ENCODE measurements around the gene SHC2.

DNA sequence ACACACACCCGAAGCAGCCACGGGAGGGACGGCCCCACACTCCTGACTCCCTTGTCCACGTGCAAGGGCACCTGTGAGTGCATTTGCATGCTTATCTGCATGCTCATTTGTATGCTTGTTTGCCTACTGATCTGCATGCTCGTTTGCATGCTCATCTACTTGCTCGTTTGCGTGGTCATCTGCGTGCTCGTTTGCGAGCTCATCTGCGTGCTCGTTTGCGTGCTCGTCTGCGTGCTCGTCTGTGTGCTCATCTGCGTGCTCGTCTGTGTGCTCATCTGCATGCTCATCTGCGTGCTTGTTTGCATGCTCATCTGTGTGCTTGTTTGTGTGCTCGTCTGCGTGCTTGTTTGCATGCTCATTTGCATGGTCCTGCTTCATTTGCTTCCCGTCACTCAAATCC lies 23.8 kb downstream of the SHC2 start:
- TF ChIP-seq RUNX1 (IDR thresholded peaks at IDR 0.05; ENCODE audit: low read depth), result no peak
- no peak for TF ChIP-seq ZBTB11 (CRISPR knock-in tag; IDR thresholded peaks at IDR 0.05)
- no peak for TF ChIP-seq CAMTA2 (CRISPR knock-in tag; conservative IDR thresholded peaks at IDR 0.05)
- no peak for TF ChIP-seq POLR2A (conservative IDR thresholded peaks at IDR 0.05)
- no peak for TF ChIP-seq NFXL1 (CRISPR knock-in tag; IDR thresholded peaks at IDR 0.05)
- TF ChIP-seq RFX5 (IDR thresholded peaks at IDR 0.05; ENCODE audit: low read depth, low read length), result no peak
- TF ChIP-seq, protein P1, sequence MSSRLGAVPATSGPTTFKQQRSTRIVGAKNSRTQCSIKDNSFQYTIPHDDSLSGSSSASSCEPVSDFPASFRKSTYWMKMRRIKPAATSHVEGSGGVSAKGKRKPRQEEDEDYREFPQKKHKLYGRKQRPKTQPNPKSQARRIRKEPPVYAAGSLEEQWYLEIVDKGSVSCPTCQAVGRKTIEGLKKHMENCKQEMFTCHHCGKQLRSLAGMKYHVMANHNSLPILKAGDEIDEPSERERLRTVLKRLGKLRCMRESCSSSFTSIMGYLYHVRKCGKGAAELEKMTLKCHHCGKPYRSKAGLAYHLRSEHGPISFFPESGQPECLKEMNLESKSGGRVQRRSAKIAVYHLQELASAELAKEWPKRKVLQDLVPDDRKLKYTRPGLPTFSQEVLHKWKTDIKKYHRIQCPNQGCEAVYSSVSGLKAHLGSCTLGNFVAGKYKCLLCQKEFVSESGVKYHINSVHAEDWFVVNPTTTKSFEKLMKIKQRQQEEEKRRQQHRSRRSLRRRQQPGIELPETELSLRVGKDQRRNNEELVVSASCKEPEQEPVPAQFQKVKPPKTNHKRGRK (tag; IDR thresholded peaks at IDR 0.05), result no peak
- no peak for TF ChIP-seq NRF1 (conservative IDR thresholded peaks at IDR 0.05 in 1 of 2, IDR thresholded peaks at IDR 0.05 in 1 of 2)
- no peak for TF ChIP-seq TBP (optimal IDR thresholded peaks at IDR 0.05; ENCODE audit: low read depth, low read length)
- no peak for TF ChIP-seq SREBF2 (CRISPR knock-in tag; IDR thresholded peaks at IDR 0.05)
- TF ChIP-seq, protein P2, sequence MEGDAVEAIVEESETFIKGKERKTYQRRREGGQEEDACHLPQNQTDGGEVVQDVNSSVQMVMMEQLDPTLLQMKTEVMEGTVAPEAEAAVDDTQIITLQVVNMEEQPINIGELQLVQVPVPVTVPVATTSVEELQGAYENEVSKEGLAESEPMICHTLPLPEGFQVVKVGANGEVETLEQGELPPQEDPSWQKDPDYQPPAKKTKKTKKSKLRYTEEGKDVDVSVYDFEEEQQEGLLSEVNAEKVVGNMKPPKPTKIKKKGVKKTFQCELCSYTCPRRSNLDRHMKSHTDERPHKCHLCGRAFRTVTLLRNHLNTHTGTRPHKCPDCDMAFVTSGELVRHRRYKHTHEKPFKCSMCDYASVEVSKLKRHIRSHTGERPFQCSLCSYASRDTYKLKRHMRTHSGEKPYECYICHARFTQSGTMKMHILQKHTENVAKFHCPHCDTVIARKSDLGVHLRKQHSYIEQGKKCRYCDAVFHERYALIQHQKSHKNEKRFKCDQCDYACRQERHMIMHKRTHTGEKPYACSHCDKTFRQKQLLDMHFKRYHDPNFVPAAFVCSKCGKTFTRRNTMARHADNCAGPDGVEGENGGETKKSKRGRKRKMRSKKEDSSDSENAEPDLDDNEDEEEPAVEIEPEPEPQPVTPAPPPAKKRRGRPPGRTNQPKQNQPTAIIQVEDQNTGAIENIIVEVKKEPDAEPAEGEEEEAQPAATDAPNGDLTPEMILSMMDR (IDR thresholded peaks at IDR 0.05 in 2 of 3, conservative IDR thresholded peaks at IDR 0.05 in 1 of 3; ENCODE audit: insufficient read depth in 2 of 3, low read depth in 1 of 3, low read length in 3 of 3), result no peak
- TF ChIP-seq NFYB (IDR thresholded peaks at IDR 0.05; ENCODE audit: extremely low read depth, insufficient read length), result no peak
- TF ChIP-seq HNRNPLL (IDR thresholded peaks at IDR 0.05; ENCODE audit: low read depth, low read length, poor library complexity, severe bottlenecking), result no peak
- no peak for TF ChIP-seq SMC3 (conservative IDR thresholded peaks at IDR 0.05; ENCODE audit: insufficient read depth, low read depth, low read length)

Data from K562 (cell line).